HL-60 (cell line): Measurements from ENCODE around the gene GLT1D1.
A peak's percentile ranks its signal among the peaks of the same experiment; 100 is the strongest.

Experiments
- DNase-seq, 2 experiments: peaks; one replicate each; pipeline ENCODE4 v3.0.0-alpha.2; 2010 to 2020; ENCODE audit warnings: low read depth in 1 of 2, low spot score in 1 of 2
- H3K27ac ChIP-seq: fragments of 250-450 bp; sonication (Bioruptor Pico); replicated peaks from 2 replicates; pipeline ENCODE4 v1.5.1; 2020; ENCODE audit warnings: mild to moderate bottlenecking, moderate library complexity
- H3K27me3 ChIP-seq: fragments of 250-450 bp; sonication (Bioruptor Pico); 2 replicates; pipeline ENCODE4 v1.5.1; 2021; ENCODE audit warnings: mild to moderate bottlenecking, moderate library complexity; ENCODE audit not compliant: insufficient read depth, poor library complexity, severe bottlenecking
- H3K4me3 ChIP-seq: replicated peaks from 2 replicates; pipeline ENCODE4 v1.5.1; 2011; ENCODE audit warnings: mild to moderate bottlenecking, control low read depth, low read length; ENCODE audit not compliant: insufficient read depth
- GABPA ChIP-seq: IDR thresholded peaks from 2 replicates; pipeline ENCODE4 v1.6.1; 2012; ENCODE audit warnings: low read depth
- POLR2AphosphoS5 ChIP-seq: IDR thresholded peaks from 2 replicates; pipeline ENCODE4 v1.6.1; 2012; ENCODE audit warnings: low read depth
- SPI1 ChIP-seq: IDR thresholded peaks from 2 replicates; pipeline ENCODE4 v1.6.1; 2012; ENCODE audit warnings: low read depth, mild to moderate bottlenecking, borderline replicate concordance
- TF ChIP-seq, protein P1 (sequence below): IDR thresholded peaks from 2 replicates; pipeline ENCODE4 v1.6.1; 2012; ENCODE audit warnings: low read depth; ENCODE audit not compliant: insufficient replicate concordance
- TF ChIP-seq, protein P2 (sequence below): IDR thresholded peaks from one replicate; pipeline ENCODE4 v1.5.1; 2011; ENCODE audit warnings: low read length, control low read depth, inconsistent platforms; ENCODE audit not compliant: insufficient read depth

Gene GLT1D1

DNA sequence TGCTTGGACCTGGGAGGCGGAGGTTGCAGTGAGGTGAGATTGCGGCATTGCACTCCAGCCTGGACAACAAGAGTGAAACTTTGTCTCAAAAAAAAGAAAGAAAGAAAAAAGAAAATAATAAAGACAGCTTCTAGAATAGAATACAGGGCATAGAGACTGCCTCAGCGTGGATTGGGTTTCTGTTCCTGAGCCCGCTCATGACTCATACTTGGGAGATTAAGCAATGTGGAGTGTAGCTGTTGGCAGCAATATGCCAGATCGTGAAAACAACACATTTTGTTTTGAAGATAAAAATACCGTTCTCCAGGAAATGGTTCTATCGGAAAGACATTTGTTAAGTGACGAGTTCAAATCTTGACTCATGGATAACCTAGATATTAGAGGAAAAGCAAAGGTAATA, 67.2 kb downstream of the GLT1D1 start:
- Histone ChIP-seq H3K27ac (0 out of 2 replicates have a peak overlapping the region, but pooled peaks have one; percentile 16), H3K4me3 (no peak overlapping the region), H3K27me3 (no peaks in the 10 kb centered on the region)
- TF ChIP-seq GABPA (no peak), POLR2AphosphoS5 (no peak), SPI1 (no peak)
- TF ChIP-seq, protein P1, sequence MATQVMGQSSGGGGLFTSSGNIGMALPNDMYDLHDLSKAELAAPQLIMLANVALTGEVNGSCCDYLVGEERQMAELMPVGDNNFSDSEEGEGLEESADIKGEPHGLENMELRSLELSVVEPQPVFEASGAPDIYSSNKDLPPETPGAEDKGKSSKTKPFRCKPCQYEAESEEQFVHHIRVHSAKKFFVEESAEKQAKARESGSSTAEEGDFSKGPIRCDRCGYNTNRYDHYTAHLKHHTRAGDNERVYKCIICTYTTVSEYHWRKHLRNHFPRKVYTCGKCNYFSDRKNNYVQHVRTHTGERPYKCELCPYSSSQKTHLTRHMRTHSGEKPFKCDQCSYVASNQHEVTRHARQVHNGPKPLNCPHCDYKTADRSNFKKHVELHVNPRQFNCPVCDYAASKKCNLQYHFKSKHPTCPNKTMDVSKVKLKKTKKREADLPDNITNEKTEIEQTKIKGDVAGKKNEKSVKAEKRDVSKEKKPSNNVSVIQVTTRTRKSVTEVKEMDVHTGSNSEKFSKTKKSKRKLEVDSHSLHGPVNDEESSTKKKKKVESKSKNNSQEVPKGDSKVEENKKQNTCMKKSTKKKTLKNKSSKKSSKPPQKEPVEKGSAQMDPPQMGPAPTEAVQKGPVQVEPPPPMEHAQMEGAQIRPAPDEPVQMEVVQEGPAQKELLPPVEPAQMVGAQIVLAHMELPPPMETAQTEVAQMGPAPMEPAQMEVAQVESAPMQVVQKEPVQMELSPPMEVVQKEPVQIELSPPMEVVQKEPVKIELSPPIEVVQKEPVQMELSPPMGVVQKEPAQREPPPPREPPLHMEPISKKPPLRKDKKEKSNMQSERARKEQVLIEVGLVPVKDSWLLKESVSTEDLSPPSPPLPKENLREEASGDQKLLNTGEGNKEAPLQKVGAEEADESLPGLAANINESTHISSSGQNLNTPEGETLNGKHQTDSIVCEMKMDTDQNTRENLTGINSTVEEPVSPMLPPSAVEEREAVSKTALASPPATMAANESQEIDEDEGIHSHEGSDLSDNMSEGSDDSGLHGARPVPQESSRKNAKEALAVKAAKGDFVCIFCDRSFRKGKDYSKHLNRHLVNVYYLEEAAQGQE: no peak
- TF ChIP-seq, protein P2, sequence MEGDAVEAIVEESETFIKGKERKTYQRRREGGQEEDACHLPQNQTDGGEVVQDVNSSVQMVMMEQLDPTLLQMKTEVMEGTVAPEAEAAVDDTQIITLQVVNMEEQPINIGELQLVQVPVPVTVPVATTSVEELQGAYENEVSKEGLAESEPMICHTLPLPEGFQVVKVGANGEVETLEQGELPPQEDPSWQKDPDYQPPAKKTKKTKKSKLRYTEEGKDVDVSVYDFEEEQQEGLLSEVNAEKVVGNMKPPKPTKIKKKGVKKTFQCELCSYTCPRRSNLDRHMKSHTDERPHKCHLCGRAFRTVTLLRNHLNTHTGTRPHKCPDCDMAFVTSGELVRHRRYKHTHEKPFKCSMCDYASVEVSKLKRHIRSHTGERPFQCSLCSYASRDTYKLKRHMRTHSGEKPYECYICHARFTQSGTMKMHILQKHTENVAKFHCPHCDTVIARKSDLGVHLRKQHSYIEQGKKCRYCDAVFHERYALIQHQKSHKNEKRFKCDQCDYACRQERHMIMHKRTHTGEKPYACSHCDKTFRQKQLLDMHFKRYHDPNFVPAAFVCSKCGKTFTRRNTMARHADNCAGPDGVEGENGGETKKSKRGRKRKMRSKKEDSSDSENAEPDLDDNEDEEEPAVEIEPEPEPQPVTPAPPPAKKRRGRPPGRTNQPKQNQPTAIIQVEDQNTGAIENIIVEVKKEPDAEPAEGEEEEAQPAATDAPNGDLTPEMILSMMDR: no peak
- DNase-seq: peak in 1 of 2 experiments; percentile 73

DNA sequence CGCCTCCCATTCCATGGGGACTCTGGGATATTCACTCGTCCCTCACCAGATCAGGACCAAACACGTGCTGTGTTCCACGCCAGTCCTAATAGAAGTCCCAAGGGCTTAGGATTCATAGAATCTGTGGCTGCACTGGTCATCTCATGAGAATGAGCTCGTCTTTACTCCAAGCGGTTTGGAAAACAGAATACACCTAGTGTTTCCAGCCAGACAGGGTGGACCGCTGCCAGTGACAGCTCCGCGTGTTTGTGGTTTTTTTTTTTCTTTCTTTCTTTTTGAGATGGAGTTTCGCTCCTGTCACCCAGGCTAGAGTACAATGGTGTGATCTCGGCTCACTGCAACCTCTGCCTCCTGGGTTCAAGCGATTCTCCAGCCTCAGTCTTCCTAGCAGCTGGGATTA, 75.1 kb downstream of the GLT1D1 start:
- TF ChIP-seq, protein P1: no peak
- no peak for TF ChIP-seq GABPA
- TF ChIP-seq POLR2AphosphoS5: no peak
- TF ChIP-seq, protein P2: no peak
- no peak for TF ChIP-seq SPI1
- no peak overlapping the region for H3K27ac ChIP-seq
- no peak overlapping the region for H3K4me3 ChIP-seq
- DNase-seq: no peak
- no peaks in the 10 kb centered on the region for H3K27me3 ChIP-seq

DNA sequence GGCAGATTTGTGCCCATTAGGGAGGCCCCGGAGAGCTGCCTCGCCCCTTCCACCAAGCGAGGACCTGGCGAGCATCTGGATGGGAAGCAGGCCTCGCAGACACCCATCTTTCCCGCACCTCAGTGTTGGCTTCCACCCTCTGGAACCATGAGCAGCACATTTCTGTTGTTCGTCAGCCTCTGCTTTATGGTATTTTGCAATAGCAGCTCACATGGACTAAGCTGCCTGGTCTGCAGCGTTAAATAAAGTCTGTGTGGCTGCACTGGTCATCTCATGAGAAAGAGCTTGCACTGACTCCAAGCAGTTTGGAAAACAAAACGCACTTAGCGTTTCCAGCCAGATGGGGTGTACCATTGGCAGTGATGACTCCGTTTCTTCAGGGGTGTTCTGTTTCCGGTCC, 75.8 kb downstream of the GLT1D1 start:
- Histone ChIP-seq H3K27ac (no peak overlapping the region), H3K27me3 (no peaks in the 10 kb centered on the region), H3K4me3 (no peak overlapping the region)
- TF ChIP-seq SPI1: no peak
- TF ChIP-seq, protein P1: no peak
- no peak for TF ChIP-seq POLR2AphosphoS5
- TF ChIP-seq, protein P2: no peak
- no peak for TF ChIP-seq GABPA
- no peak for DNase-seq
